ENCODE measurements around the gene TEAD1. TPM values are rescaled to one million over a fixed set of nuclear protein-coding genes. Genes with fewer than 3 reads are reported as not detected.

TEAD1 gene
- total RNA-seq, 2 experiments from 2014 or later: 0.12 to 0.15 TPM

GRCh38 chr11:12775955-12776354 is 101.7 kb downstream of the TEAD1 start:
- ChIA-PET CTCF (no interaction called here), POLR2A (no interaction called here)
- Mint-ChIP-seq H3K36me3 (ENCODE audit: low read depth) (no peaks in the 10 kb centered on the region), H3K27ac (no peak overlapping the region), H3K4me1 (peaks cover 6% of the 10 kb centered on the region), H3K9me3 (no peaks in the 10 kb centered on the region), H3K4me3 (no peak overlapping the region), H3K27me3 (peaks cover 16% of the 10 kb centered on the region)
- no peak for DNase-seq

DNA sequence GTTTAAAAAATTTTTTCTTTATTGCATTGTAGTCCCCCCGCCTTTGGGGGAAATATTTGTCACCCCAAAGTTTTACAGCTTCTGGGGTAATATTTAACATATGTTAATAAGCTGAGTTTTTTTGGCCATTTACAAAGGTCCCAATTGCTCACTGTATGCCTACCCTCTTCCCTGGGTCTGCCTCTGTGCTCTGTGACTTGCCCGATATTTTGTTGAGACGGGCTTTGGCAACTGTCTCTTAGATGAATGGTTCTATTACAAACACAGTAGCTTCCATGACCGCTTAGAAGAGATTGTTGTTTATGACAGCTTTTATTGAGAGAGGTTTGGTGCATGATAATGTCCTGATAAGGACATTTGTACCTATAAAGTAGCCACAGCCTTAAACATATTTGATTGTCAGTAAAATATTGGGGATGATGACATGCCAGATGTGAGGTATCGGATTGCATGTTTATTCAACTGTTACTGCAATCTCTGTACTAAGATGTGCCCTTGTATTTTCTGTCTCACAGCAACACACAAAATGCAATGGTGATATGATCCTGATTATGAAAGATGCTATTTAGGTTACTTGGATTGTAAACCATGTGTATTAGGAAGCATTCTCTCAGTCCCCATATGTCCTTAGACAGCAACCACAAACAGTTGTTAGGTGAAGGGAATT is 103.1 kb downstream of the TEAD1 start:
- Mint-ChIP-seq H3K36me3 (ENCODE audit: low read depth) (no peaks in the 10 kb centered on the region), H3K4me3 (no peak overlapping the region)
- CTCF ChIA-PET: no interaction called here

DNA sequence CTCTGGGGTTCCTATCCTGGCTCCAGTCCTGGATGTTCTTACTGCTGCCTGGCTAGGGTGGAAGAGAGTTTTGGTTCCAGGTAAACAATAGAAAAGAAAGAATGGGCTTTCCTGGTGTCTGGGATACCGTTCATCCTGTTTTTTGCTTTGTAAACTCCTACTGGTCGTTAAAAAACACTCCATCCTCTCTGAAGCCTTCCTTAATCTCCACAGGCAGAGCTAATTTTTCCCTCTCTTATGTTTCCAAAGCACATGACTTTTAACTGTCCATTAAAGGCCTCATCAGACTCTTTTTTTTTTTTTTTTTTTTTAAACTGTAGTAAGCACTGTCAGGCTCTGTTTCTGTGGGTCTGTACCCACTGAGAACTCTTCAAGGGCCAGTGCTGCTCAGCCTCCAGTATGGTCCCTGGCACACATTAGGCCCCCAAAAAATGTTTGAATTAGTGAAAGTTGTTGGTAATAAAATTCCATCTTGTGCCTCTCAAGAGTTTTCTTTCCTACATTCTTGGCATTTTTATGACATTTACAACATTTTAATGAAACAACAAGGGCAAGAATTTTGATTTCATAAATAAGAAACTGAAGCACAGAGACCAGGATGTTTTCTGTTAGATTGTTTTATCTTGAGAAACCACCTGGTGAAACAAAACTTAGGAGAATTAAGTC is 104.2 kb downstream of the TEAD1 start:
- no peak for DNase-seq
- CTCF ChIA-PET: interaction anchor here (0.6 to 0.7 kb wide), 2 partner anchors 28 to 112 kb away, joined by 3 to 4 read pairs; no protein-coding TSS in a partner anchor
- POLR2A ChIA-PET: no interaction called here
- Mint-ChIP-seq H3K4me1 (no peaks in the 10 kb centered on the region), H3K4me3 (no peak overlapping the region), H3K27ac (no peak overlapping the region), H3K27me3 (peaks cover 25% of the 10 kb centered on the region), H3K9me3 (no peaks in the 10 kb centered on the region), H3K36me3 (ENCODE audit: low read depth) (no peaks in the 10 kb centered on the region)

More for the DNA sequence above, 103.1 kb downstream of the TEAD1 start:
- H3K27me3 Mint-ChIP-seq: peaks cover 21% of the 10 kb centered on the region
- no peaks in the 10 kb centered on the region for H3K9me3 Mint-ChIP-seq
- no peak for DNase-seq
- H3K4me1 Mint-ChIP-seq: no peaks in the 10 kb centered on the region
- POLR2A ChIA-PET: no interaction called here
- H3K27ac Mint-ChIP-seq: no peak overlapping the region

DNA sequence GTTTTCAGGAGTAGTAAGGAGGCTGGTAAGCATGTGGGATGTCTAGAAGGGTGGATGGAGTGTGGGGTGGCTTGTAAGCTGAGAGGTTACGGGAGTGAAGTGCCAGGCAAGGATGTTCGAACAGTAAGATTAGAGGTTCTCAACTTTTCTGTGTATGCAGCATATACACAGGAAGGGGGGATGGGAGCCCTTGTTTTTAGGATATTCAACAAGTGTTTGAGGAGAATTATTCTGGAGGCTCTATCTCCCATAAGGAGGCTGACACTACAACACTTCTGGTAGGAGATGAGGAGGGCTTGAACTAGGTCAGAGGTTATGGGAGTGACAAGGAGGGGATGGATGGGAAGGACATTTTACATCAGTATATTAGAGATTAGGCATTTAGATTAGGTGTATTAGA is 109.5 kb downstream of the TEAD1 start:
- no peaks in the 10 kb centered on the region for H3K36me3 Mint-ChIP-seq (ENCODE audit: low read depth)
- CTCF ChIA-PET: no interaction called here
- no peak for DNase-seq
- H3K4me1 Mint-ChIP-seq: no peaks in the 10 kb centered on the region
- peaks cover 30% of the 10 kb centered on the region for H3K27me3 Mint-ChIP-seq
- H3K9me3 Mint-ChIP-seq: no peaks in the 10 kb centered on the region
- H3K4me3 Mint-ChIP-seq: no peak overlapping the region
- no peak overlapping the region for H3K27ac Mint-ChIP-seq
- POLR2A ChIA-PET: no interaction called here

DNA sequence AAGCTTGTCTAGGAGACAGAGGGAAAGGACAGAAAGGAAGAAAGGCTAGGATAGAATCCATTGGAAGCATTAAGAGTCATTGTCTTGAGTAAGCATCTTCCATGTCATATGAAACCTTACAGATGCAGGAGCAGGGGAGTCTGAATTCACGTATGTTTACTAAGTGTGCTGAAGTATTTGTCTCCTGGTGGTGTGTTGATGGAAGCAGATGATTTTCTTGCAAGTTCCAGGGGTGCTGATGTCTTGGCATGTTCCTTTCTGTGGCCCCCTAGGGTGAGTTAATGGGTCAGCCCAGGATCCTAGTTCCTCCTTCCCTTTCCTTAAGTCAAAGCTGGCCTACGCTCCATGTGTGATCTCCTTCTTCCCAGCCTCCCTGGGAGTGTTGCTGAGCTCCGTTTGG is 110.2 kb downstream of the TEAD1 start:
- Mint-ChIP-seq H3K4me3 (no peak overlapping the region), H3K27ac (no peak overlapping the region), H3K9me3 (no peaks in the 10 kb centered on the region), H3K27me3 (peaks cover 26% of the 10 kb centered on the region), H3K4me1 (no peaks in the 10 kb centered on the region), H3K36me3 (ENCODE audit: low read depth) (no peaks in the 10 kb centered on the region)
- no peak for DNase-seq
- POLR2A ChIA-PET: no interaction called here
- CTCF ChIA-PET: no interaction called here

- no peaks in the 10 kb centered on the region for H3K9me3 Mint-ChIP-seq
- H3K27me3 Mint-ChIP-seq: peaks cover 22% of the 10 kb centered on the region
- no peaks in the 10 kb centered on the region for H3K36me3 Mint-ChIP-seq (ENCODE audit: low read depth)
- H3K27ac Mint-ChIP-seq: no peak overlapping the region
- no peaks in the 10 kb centered on the region for H3K4me1 Mint-ChIP-seq
- ChIA-PET POLR2A (no interaction called here), CTCF (no interaction called here)
- no peak overlapping the region for H3K4me3 Mint-ChIP-seq
- no peak for DNase-seq
Observed at GRCh38 chr11:12784987-12785386, 110.8 kb downstream of the TEAD1 start.

DNA sequence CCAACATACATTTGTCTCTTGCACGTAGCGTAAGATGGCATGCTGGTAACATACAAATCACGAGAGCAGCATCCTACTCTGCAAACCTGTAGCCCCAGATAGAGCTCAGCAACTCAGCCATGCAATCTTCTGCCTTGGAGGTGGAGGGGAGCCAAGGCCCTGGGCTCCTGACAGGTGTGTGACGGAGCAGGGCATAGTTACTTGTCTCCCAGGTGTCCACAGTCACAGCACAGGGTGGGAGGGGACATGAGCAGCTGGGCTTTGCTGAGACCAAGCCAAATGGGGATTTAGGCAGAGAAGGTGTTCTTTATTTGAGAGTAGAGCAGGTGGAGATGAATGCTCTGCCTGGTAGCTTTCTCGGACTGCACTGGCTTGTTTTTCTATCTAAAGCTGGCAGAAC is 111.7 kb downstream of the TEAD1 start:
- no peak for DNase-seq
- POLR2A ChIA-PET: no interaction called here
- H3K9me3 Mint-ChIP-seq: no peaks in the 10 kb centered on the region
- no peaks in the 10 kb centered on the region for H3K36me3 Mint-ChIP-seq (ENCODE audit: low read depth)
- H3K27me3 Mint-ChIP-seq: peaks cover 22% of the 10 kb centered on the region
- no peak overlapping the region for H3K27ac Mint-ChIP-seq
- H3K4me3 Mint-ChIP-seq: no peak overlapping the region
- no peaks in the 10 kb centered on the region for H3K4me1 Mint-ChIP-seq
- CTCF ChIA-PET: interaction anchor here (0.6 kb wide), 1 partner anchor 660 kb away, joined by 3 read pairs; no protein-coding TSS in a partner anchor

GRCh38 chr11:12786450-12786849 is 112.2 kb downstream of the TEAD1 start:
- CTCF ChIA-PET: interaction anchor here (0.6 kb wide), 1 partner anchor 660 kb away, joined by 3 read pairs; no protein-coding TSS in a partner anchor
- Mint-ChIP-seq H3K27me3 (peaks cover 23% of the 10 kb centered on the region), H3K9me3 (no peaks in the 10 kb centered on the region), H3K4me1 (no peaks in the 10 kb centered on the region), H3K4me3 (no peak overlapping the region), H3K36me3 (ENCODE audit: low read depth) (no peaks in the 10 kb centered on the region), H3K27ac (no peak overlapping the region)
- no peak for DNase-seq
- POLR2A ChIA-PET: no interaction called here

- ChIA-PET POLR2A (no interaction called here), CTCF (no interaction called here)
- H3K27ac Mint-ChIP-seq: no peak overlapping the region
- DNase-seq: no peak
- H3K4me3 Mint-ChIP-seq: no peak overlapping the region
- H3K27me3 Mint-ChIP-seq: peaks cover 22% of the 10 kb centered on the region
- H3K9me3 Mint-ChIP-seq: no peaks in the 10 kb centered on the region
- no peaks in the 10 kb centered on the region for H3K36me3 Mint-ChIP-seq (ENCODE audit: low read depth)
- no peaks in the 10 kb centered on the region for H3K4me1 Mint-ChIP-seq
Observed at GRCh38 chr11:12786891-12787290, 112.7 kb downstream of the TEAD1 start.

- ChIA-PET CTCF (interaction anchor here (0.9 kb wide), 2 partner anchors 16 to 47 kb away, joined by 3 to 4 read pairs; no protein-coding TSS in a partner anchor), POLR2A (no interaction called here)
- no peak for DNase-seq
- Mint-ChIP-seq H3K27me3 (peaks cover 19% of the 10 kb centered on the region), H3K9me3 (no peaks in the 10 kb centered on the region), H3K36me3 (ENCODE audit: low read depth) (no peaks in the 10 kb centered on the region), H3K4me1 (no peaks in the 10 kb centered on the region), H3K27ac (no peak overlapping the region), H3K4me3 (no peak overlapping the region)
Observed at GRCh38 chr11:12787847-12788246, 113.6 kb downstream of the TEAD1 start.

DNA sequence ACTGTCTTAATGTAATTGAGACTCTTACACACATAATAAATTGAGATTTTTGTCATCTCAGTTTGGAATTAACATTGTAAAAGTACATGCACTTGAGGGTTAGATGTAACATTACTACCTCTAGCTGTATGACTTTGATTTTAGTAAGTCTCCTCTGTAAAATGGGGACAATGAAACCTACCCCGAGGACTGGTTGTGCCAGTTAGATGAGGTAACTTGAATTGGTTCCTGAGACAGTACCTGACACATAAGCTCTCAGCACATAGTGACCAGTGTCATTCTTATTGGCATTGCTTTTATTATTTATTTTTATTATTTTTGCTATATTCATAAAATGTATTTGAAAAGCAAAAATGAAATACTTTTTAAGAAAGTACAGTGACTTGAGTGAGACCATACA is 114.8 kb downstream of the TEAD1 start:
- Mint-ChIP-seq H3K9me3 (no peaks in the 10 kb centered on the region), H3K4me1 (no peaks in the 10 kb centered on the region), H3K27me3 (peaks cover 18% of the 10 kb centered on the region), H3K36me3 (ENCODE audit: low read depth) (no peaks in the 10 kb centered on the region), H3K4me3 (no peak overlapping the region), H3K27ac (no peak overlapping the region)
- ChIA-PET CTCF (no interaction called here), POLR2A (no interaction called here)
- no peak for DNase-seq

- Mint-ChIP-seq H3K36me3 (ENCODE audit: low read depth) (no peaks in the 10 kb centered on the region), H3K27ac (no peak overlapping the region), H3K4me1 (no peaks in the 10 kb centered on the region), H3K4me3 (no peak overlapping the region), H3K9me3 (no peaks in the 10 kb centered on the region), H3K27me3 (peaks cover 12% of the 10 kb centered on the region)
- CTCF ChIA-PET: no interaction called here
- no peak for DNase-seq
- POLR2A ChIA-PET: no interaction called here
Observed at GRCh38 chr11:12789596-12790215, 115.5 kb downstream of the TEAD1 start.

DNA sequence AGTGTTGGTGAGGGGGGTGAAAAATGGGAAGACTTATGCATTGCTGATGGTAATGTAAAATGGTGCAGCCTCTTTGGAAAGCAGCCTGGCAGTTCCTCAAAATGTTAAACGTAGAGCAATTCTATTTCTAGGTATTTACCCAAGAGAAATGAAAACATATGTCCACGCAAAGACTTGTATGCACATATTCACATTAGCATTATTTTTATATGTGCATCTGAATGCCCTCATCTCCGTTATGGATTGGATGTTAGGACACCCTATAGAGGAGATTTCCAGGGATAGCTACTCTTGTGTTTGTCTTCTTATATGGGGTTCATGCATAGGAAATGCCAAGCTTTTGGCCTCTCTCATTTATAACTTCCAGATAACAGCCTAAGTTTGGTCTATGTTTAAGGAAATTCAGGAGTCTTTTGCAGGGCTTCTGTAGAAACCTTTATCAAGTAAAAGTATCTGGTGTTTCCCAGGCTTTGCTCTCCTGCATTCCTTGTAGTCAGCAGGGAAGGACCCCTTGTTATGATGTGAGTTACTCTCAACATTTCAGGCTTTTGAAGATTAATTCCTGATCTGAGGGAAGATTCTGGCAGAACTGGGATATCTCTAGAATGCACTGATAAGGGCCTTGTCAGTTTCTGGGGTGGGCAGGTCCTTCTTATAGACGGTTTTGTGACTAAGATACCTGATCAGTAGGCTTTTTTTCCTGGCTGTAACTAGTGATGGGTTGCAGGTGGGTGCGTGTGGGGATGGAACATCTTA is 116.8 kb downstream of the TEAD1 start:
- Mint-ChIP-seq H3K36me3 (ENCODE audit: low read depth) (no peaks in the 10 kb centered on the region), H3K9me3 (no peaks in the 10 kb centered on the region), H3K27me3 (peaks cover 13% of the 10 kb centered on the region), H3K4me1 (no peaks in the 10 kb centered on the region), H3K27ac (no peak overlapping the region), H3K4me3 (no peak overlapping the region)
- no peak for DNase-seq
- CTCF ChIA-PET: interaction anchor here (1.1 to 1.6 kb wide), 2 partner anchors 9 kb away, joined by 3 read pairs; no protein-coding TSS in a partner anchor
- POLR2A ChIA-PET: no interaction called here

All from activated CD4-positive, alpha-beta T cell treated with anti-CD3 and anti-CD28 coated beads, Interleukin-2, amount 10 ng/mL, durations not matched to agents 7 days and 5 days (primary cell).